A549 treated with DMSO at 1 μM for 4 hours (cell line): ENCODE measurements around the gene OR2AT4. TPM values are rescaled to one million over a fixed set of nuclear protein-coding genes. Genes with fewer than 3 reads are reported as not detected.

Experiments
- total RNA-seq: library from RNA; stranded (reverse); fragments of 200-300 nt; extraction: Qiagen RNA extraction; gene quantifications from 5 replicates; pipeline ENCODE4 v1.2.3, GENCODE V29; 2022; ENCODE audit warnings: low read depth

OR2AT4 gene
- total RNA-seq = 0.01 TPM in 2 of 5 replicates, not detected in the others

GRCh38 chr11:75096456-75097172 is at the start of gene OR2AT4:
TSS of gene OR2AT4 (minus strand) at chr11:75096876.

Other genes starting within 250 kb of the OR2AT4 start
- gene XRRA1, start 147.8 kb downstream of the OR2AT4 start, total RNA-seq = 3.9 to 7.1 TPM (median 5.3 TPM) in 5 replicates
- 239 to 309 TPM (median 251 TPM) in 5 replicates for gene SPCS2, start 147.6 kb downstream of the OR2AT4 start, total RNA-seq
- 3.3 to 4.7 TPM (median 4.1 TPM) in 5 replicates for gene NEU3, start 107.9 kb downstream of the OR2AT4 start, total RNA-seq
- 3.2 to 6.3 TPM (median 4.2 TPM) in 5 replicates for gene SLCO2B1, start 54.2 kb upstream of the OR2AT4 start, total RNA-seq
- 0.21 to 0.35 TPM (median 0.24 TPM) in 5 replicates for gene TPBGL, start 143.9 kb upstream of the OR2AT4 start, total RNA-seq